DOHH2 (cell line): ENCODE measurements around the gene KIF3B.

Experiments used
- EZH2phosphoT487 ChIP-seq: fragments of 200-600 bp; sonication (generic); IDR thresholded peaks from 2 replicates; pipeline ENCODE4 v1.6.1; 2017; ENCODE audit warnings: borderline replicate concordance, mild to moderate bottlenecking, antibody characterized with exemption, low read length, moderate library complexity, mixed read lengths
- TF ChIP-seq, protein P1 (sequence below): fragments of 200-600 bp; sonication (generic); IDR thresholded peaks from one replicate; pipeline ENCODE4 v1.5.1; 2014; ENCODE audit warnings: antibody characterized with exemption, mild to moderate bottlenecking, low read depth, low read length; ENCODE audit not compliant: poor library complexity, severe bottlenecking

DNA sequence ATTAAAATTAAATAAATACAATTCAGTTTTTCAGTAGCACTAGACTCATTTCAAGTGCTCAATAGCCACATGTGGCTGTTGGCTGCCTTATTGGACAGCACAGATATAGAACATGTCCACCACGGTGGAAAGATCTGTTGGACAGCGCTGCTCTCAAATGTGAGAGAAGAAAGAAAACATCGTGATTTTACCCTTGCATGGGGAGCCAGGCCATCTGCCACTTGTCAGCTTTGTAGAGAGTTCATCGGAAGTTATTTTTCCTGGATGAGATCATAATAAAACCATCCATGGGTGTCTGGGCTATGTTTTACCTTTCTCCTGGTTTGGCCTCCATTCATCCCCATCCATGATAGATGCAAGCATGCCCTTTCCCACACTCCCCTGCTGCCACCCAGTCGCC lies 5.8 kb upstream of the KIF3B start:
- TF ChIP-seq, protein P1, sequence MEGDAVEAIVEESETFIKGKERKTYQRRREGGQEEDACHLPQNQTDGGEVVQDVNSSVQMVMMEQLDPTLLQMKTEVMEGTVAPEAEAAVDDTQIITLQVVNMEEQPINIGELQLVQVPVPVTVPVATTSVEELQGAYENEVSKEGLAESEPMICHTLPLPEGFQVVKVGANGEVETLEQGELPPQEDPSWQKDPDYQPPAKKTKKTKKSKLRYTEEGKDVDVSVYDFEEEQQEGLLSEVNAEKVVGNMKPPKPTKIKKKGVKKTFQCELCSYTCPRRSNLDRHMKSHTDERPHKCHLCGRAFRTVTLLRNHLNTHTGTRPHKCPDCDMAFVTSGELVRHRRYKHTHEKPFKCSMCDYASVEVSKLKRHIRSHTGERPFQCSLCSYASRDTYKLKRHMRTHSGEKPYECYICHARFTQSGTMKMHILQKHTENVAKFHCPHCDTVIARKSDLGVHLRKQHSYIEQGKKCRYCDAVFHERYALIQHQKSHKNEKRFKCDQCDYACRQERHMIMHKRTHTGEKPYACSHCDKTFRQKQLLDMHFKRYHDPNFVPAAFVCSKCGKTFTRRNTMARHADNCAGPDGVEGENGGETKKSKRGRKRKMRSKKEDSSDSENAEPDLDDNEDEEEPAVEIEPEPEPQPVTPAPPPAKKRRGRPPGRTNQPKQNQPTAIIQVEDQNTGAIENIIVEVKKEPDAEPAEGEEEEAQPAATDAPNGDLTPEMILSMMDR, result no peak
- no peak for TF ChIP-seq EZH2phosphoT487
